Glomerular endothelial cell (primary cell): ENCODE data around the gene RBM28. TPM values are rescaled to one million over a fixed set of nuclear protein-coding genes. Genes with fewer than 3 reads are reported as not detected.

Experiments used
- DNase-seq: peaks from one replicate; pipeline ENCODE4 v3.0.0-alpha.2; 2011; ENCODE audit warnings: low read depth, low spot score; ENCODE audit errors: extremely low read depth
- total RNA-seq: library from RNA; depleted of rRNA; stranded (reverse); fragments of >200 nt; gene quantifications from 2 replicates; pipeline ENCODE4 v1.2.3, GENCODE V29; 2015

RBM28 gene
- total RNA-seq, 1 donor from 2014 or later, result 24.1 TPM

DNA sequence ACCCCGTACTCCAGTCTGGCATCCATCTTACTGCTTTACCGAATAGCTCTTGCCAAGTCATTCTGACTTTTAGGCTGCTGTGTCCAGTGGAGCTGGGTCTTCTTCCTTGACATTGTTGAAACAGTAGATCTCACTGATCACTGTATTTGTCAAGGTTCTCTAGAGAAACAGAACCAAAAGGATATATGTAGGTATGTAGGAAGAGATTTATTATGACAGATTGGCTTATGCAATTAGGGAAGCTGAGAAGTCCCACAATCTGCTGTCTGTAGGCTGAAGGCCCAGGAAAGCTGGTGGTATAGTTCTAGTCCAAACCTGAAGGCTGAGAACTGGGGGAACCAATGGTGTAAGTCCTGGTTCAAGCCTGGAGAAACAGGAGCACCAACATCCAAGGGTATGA, 29.9 kb upstream of the RBM28 start:
- DNase-seq, result no peak

DNA sequence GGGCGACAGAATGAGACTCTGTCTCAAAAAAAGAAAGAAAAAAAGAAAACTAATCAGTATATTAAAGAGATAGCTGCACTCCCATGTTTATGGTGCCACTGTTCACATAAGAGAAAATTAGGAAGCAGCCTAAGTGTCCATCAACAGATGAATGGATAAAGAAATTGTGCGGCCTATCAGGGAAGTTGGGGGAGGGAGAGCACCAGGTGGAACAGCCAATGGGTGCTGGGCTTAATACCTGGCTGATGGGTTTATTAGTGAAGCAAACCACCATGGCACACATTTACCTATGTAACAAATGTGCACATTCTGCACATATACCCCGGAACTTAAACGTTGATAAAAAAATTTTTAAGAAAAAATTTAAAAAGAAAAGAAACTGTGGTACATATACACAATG, 26.8 kb upstream of the RBM28 start:
- DNase-seq, result no peak

DNA sequence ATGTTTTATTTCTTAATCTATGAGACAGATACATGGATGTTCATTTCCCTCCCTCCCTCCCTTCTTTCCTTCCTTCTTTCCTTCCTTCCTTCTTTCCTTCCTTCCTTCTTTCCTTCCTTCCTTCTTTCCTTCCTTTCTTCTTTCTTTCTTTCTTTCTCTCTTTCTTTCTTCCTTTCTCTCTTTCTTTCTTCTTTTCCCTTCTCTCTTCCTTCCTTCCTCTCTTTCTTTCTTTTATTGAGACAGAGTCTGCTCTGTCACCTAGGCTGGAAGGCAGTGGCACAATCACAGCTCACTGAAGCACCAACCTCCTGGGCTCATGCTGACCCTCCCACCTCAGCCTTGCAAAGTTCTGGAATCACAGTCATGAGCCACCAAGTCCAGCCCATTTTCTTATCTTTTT, 23.3 kb upstream of the RBM28 start:
- DNase-seq, result no peak

DNA sequence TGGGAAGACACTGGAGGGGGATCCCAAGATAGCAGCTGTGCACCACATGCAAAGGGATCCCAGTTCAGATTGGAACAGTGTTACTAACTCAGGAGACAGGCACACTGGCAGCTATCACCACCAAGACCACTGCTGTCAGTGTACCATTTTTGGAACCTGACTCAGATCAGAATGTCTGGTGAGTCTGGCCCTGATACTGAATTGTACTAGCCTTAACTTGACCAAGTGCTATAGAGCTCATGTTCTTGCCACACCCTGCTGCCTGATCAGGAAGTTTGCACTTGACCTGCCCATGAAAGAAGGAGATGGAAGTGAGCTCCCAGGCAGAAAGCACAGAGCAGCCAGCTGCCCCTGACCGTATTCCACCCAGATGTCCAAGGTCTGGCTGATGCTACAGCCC, 22.6 kb upstream of the RBM28 start:
- no peak for DNase-seq

- no peak for DNase-seq
Measured at GRCh38 chr7:128365432-128365831, 21.7 kb upstream of the RBM28 start.

- DNase-seq, result no peak
Measured at GRCh38 chr7:128364166-128364870, 20.6 kb upstream of the RBM28 start.

- DNase-seq, result no peak
Measured at GRCh38 chr7:128363261-128363721, 19.6 kb upstream of the RBM28 start.

DNA sequence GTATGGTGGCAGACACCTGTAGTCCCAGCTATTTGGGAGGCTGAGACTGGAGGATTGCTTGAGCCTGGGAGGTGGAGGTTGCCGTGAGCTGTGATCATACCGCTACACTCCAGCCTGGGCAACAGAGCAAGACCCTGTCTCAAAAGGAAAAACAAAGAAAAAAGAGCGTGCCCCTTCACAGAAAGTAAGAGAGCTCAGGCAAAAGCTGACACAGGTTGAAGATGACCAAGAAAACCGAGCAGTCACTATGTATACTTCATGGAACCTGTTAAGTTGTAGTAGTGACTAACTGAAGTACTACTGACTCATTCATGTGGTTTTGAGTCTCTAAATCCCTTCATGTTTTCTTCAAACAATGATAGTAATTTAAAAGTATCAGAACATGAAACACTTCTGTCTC, 19.0 kb upstream of the RBM28 start:
- DNase-seq, result no peak

DNA sequence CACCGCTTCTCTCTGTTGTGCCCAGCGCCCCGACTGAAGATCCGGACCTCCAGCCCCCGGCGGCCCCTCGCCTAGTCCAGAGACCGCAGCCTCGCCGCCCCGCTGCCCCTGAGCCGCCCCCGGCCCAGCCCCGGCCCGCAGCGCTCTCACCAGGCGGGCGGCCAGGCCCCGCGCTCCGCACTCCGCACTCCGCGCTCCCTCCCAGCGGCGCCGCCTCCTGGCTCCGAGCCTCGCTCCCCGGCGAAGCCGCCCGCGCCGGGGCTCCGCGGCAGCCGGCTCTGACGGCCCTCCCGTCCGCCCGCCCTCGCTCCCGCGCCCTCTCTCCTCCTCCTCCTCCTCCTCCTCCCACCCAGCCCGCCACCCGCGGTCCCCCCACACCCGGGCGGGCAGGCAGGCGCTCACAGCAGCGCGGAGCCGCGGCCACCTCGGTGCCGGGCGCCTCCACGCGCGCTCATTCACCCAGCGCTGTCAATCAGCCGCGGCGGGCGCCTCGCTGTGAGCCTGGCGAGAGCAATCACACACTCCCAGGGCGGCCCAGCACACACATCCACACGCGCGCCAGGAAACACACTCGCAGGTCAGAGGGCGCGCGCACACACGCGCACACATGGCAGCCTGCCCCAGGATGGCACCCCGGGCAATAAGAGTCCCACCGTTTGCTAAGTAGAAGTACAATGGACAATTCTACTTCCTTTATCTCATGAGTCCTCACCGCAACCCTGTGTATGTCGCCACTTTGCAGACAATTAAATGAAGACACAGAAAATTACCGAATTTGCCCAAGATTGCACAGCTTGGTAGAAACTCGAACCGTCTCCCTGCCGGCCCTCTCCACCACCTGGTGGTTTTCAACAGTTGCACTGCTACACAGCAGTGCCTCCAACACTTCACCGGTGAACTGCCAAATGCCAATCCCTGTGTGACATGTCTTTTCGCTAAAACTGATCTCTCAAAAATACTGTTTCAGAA, 18.0 kb upstream of the RBM28 start, which contains the start of gene PRRT4:
Gene PRRT4 (minus strand): TSS at position 280 of the 969 bp plus-strand sequence.
- DNase-seq, result no peak

GRCh38 chr7:128360359-128360678, 16.6 kb upstream of the RBM28 start:
- no peak for DNase-seq

GRCh38 chr7:128359939-128360338, 16.2 kb upstream of the RBM28 start:
- DNase-seq, result no peak

GRCh38 chr7:128359336-128359735, 15.6 kb upstream of the RBM28 start:
- DNase-seq, result no peak

DNA sequence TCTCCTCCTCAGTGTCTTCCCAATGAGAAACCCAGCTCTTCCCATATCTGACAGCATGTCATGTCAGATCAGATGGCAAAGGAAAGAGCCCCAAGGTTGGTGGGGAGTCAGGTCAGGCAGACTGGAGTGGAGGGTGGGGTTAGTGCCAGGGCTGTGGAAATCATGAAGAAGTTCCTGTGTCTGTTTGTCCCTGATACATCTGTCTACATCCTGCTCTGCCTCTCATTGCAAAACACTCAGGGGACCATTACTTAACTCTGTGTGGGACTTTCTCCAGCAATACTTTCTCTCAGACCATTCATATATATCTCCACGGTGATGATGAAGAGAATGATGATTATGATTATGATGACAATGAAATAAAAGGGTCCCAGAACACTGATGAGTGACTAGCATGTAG, 14.5 kb upstream of the RBM28 start:
- no peak for DNase-seq

DNA sequence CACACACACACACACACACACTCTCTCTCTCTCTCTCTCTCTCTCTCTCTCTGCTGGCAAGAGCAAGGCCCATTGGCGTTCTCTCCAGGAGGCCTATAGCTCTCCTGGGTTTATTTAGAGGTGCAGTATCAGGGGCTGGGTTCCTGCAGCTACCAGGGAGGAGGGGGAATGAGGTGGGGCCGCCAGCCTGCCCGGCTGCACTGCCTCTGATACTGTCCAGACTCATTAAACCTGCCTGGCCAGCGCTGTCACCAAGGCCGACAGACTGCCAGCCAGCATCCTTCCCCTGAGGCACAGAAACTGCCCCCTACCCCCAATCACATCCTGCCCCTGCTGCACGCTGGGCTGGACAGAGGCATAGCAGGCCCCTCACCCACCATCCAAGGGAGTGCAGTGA, 13.5 kb upstream of the RBM28 start:
- no peak for DNase-seq

DNA sequence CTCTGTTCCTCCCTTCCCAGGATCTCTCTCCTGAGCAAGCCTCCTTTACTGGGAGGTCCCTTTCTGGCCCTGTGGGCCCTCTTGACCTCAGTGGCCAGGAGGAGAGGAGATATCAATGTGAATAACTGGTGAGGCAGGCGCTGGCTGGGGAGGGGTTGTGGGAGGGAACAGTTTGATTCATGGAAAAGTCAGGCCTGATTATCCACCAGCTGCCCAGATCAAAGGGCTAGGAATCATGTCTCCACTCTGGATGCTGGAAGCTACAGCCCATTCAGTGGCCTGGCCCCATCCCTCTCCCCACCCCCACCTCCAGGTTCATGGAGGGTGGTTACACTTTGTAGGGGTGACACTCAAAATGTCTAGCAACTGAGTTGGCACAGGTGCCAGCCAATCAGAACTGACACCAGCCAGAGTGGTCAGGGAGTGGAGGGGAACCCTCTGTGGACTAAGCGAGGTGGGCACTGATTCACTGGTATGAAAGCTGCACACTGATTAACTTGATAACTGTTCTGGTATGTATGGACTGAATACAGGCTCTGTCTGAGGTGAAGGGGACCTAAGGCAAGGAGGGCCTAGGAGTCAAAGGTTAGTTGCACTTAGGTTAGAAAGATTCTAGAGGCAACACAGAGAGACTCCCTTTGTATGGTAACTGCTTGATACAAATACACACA, 13.0 kb upstream of the RBM28 start:
- no peak for DNase-seq

GRCh38 chr7:128353610-128354009, 9.9 kb upstream of the RBM28 start:
- no peak for DNase-seq

DNA sequence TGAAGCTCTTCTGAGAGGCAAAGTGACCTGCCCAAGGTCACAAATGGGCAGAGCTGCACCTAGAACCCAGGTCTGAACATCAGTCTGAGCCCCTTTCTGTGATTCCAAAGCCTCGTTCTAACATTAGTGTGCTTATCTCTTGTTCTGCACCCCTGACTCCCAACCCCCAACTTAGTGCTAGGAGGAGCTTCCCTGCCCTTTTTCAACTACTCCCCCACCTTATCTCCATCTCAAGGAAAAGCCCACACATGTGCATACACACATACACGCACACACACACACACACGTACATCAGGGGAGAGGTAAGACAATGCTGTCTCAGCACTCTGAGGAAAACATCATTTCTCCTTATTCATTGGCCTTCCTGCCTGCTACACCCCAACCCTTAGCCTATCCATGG, 9.5 kb upstream of the RBM28 start:
- DNase-seq, result no peak

DNA sequence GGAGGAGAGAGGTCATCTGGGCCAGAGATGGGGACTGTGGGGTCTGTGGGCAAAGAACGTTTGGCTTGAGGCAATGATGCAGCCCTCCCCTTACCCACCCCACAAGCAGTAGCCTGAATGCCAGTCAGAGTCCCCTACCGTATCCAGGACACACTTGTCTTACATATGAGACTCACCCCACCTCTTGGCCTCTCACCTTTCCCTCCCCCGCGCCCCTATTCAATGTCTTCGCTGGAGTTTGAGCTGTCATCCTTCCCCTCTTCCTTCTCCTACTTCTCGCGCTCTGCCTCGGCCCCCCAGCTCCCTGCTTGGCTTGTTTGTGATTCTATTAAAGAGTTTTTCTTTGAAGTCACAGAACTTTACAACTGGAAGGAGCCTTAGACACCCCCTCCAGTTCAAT, 8.9 kb upstream of the RBM28 start:
- DNase-seq, result no peak

DNA sequence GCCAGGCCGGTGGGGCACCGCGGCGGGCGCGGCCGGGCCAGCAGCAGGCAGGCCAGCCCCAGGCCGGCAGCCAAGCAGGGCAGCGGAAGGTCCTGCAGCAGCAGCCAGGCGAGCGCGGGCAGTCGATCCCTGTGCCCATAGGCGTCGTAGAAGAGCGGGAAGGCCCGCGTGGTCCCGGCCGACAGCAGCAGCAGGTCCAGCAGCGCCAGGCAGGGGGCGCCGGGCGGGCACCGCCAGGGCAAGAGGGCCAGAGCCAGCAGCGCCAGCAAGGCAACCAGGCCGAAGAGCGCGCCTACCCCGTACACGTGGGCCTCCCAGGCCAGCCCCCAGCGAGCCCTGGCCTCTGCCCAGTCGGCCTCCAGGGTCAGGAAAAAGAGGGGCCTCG, 8.4 kb upstream of the RBM28 start:
- DNase-seq, result no peak

DNA sequence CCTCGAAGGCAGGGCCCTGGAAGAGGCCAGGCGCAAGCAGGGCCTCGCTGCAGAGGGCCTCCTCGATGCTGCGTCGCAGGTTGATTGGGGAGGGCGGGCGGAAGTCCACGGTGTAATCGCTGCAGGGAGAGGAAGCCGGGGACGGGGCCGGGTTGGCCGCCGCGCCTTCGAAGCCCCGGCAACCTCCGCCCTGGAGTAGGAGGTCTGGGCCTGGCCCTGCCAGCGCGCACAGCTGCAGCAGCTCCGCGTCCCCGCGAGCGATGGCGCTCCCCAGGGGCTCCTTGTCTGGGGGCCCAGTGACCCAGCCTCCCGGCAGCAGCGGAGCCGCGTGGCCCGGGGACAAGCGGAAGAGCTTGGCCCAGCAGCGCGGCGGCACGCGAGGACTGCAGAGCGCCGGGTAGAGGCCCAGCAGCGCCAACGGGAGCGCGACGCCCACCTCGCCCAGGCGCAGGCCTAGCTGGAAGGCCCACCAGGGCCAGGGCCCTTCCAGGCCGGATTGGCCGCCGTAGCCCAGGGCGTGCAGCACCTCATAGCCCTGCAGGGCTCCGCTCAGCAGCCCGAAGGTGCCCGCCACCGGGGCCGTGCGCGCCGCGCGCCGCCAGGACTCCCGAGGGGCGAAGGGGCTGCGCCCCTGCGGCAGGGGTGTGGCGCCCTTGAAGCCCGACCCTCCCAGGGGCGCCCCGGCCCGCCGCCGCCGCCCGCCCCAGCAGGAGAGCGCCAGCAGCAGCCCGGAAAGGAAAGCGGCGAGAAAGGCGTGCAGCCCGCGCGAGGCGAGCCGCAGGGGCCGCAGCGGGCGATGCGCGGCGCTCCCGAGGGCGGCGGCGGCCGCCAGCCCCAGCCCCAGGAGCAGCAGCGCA, 7.8 kb upstream of the RBM28 start:
- DNase-seq, result no peak
